Fibroblast of lung (primary cell): ENCODE measurements around the gene CFAP61.

ENCODE experiments used
- CTCF ChIP-seq, 2 donors: IDR thresholded peaks in 1 of 2; conservative IDR thresholded peaks in 1 of 2; 1 replicate in 1 of 2; 2 replicates in 1 of 2; pipeline ENCODE4 v1.5.1; 2011 to 2012; ENCODE audit warnings: low read length in 2 of 2, control low read depth in 1 of 2, inconsistent platforms in 1 of 2, low read depth in 1 of 2, mild to moderate bottlenecking in 1 of 2
- EZH2 ChIP-seq: IDR thresholded peaks from 2 replicates; pipeline ENCODE4 v1.5.1; 2012; ENCODE audit warnings: low read length, control low read depth, mild to moderate bottlenecking; ENCODE audit errors: missing control alignments

- TF ChIP-seq CTCF (conservative IDR thresholded peaks at IDR 0.05 in 1 of 2, IDR thresholded peaks at IDR 0.05 in 1 of 2; ENCODE audit: low read depth in 1 of 2, low read length in 2 of 2) (no peak), EZH2 (no peak)
These were observed 120.9 kb downstream of the CFAP61 start for GRCh38 chr20:20173254-20173653.
